Measurements from ENCODE around the gene PPP6R1. TPM values are rescaled to one million over a fixed set of nuclear protein-coding genes. Genes with fewer than 3 reads are reported as not detected.

The PPP6R1 gene
- polyA plus RNA-seq, 1 donor: 31.5 TPM

DNA sequence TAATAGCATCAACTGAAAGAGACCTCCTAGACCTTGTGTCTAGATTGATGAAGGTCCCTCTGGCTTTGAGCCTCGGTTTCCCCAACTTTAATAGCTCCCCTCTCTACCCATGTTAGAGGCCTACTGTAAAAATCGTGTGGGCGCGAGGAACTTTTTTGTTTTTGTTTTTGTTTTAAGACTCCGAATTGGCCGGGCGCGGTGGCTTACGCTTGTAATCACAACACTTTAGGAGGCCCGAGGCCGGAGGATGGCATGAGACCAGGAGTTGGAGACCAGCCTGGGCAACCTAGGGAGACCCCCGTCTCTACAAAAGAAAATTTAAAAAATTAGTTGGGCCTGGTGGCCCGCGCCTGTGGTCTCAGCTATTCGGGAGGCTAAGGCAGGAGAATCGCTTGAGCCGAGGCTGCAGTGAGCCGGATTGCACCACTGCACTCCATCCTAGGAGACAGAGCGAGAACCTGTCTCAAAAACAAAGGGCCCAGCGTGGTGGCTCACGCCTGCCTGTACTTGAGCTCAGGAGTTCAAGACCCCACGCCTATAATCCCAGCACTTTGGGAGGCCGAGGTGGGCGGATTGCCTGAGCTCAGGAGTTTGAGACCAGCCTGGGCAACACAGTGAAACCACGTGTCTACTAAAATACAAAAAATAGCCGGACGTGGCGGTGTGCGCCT, 858 bp upstream of the PPP6R1 start:
- DNase-seq: no peak

DNA sequence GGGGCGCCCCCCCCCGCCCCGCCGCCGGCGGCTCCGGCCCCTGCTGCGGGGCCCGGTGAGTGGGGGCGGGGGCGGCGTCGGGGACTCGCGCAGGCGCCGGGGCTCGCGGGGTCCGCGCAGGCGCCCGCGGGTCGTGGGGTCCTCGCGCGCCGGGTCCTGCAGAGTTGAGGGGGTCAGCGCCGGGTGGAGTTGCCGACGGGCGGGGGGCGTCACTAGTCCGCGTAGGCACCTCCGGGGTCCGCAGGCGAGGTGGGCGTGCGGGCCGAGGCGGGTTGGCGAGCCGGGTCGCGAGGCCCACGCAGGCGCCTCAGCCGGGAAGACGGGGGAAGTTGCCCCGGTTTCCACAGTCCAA, 365 bp downstream of the PPP6R1 start:
- no peak for DNase-seq

DNA sequence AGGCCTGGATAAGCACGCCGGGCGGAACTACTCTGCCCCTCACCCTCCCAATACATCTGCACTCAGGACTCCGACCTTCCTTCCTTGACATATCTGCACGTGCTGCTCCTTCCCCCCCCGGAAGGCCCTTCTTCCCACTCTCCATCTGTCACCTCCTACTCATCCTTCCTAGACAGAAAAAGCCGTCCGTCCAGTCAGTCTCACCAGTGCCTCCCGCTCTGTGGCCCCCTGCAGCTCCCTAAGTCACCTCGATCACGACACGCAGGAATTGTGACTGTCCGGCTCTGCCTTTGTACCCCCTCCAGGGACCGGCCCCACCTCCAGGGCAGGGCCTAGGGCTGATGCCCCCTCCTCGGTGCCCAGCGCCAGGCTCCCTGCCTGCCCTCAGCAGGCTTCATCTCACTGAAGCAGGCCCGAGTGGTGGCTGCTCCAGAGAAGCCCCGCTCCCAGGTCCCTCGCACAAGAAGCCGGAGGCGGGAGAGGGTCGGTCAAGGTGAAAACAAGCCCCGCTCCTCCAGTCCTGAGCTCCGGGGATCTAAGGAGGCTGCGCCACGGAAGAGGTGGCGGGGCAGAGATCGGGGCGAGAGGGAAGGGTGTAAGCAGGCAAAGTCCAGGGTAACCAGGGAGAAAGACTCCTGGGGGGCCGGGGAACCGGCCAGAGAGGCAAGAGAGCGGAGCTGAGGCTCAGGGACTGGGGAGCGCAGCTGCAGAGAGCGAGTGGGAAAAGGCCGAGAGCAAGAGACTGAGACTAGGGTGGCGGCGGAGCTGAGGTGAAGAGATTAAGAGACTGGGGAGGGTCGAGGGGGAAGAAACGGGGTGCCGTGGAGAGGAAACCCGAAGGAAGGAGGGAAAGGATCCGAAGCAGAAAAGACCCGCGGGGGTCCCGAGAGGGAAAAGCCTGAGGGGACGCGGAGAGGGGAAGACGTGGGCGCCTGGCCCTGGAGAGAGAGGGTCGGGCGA, 1.1 kb downstream of the PPP6R1 start:
- DNase-seq: no peak

DNA sequence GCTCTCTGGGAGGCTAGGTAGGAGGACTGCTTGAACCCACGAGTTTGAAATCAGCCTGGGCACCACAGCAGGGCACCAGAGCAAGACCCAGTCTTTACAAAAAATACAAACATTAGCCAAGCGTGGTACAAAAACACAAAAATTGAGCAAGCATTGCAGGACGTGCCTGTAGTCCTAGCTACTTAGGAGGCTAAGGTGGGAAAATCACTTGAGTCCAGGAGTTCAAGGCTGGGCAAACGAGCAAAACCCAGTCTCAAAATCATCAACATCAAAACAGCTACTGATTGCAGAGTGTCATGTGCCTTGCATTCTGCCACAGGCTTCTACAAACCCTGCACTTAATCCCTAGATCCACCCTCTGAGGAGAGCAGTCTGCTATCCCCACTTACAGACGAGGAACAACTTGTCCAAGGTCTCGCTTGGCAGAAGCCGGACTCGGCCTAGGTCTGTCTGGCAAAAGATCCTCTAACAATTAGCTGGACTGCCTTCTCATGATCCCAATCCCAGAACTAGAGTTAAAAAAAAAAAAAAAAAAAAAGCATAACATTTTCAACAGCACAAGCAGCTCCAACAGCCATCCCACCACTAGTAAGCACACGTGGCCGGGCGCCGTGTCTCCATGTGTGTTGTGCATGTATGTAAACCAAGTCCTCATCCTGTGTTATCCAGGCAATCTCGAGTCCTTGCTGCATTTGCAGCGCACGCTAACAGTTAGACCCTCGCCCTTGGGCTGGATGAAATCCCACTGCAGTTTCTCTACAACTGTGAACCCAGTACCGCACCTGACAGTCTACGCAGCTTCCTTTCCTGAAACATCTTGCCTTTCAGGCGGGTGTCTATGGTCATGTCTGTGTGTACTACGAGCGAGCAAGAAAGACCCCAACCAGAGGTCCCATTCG, 2.0 kb downstream of the PPP6R1 start:
- no peak for DNase-seq

DNA sequence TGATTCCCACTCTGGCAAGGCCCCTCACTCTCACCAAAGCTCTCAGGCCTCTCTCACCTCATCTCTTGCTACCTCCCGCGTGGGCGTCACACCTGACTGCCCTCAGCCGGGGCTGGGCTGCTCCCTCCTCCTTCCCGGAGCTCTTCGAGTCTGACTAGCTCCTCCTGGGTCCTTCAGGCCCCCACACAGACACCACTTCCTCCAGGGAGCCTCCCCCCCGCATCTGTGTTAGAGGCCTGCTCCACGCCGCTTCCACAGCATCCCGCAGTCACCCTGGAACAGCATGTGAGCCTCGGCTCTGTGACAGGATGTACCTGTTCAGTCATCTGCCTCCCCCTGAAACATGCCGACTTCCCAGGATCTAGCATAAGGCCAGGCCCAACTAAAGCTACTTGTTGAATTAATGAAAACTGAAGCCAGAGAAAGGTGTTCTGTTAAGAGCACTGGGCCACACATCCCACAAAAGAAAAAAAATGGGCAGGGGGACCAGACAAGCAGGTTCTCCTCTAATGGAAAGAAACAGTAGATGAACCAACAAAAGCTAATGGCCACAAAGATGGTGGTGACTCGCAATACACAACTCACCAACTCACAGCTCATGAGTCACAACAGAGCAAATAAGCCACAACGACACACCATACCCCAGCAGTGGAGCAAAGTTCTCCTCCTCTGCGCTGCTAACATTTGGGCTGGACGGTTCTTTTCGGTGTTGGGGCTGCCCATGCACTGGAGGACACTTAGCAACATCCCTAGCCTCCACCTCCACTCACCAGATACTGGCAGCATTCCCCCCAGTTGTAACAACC, 3.0 kb downstream of the PPP6R1 start:
- no peak for DNase-seq

DNA sequence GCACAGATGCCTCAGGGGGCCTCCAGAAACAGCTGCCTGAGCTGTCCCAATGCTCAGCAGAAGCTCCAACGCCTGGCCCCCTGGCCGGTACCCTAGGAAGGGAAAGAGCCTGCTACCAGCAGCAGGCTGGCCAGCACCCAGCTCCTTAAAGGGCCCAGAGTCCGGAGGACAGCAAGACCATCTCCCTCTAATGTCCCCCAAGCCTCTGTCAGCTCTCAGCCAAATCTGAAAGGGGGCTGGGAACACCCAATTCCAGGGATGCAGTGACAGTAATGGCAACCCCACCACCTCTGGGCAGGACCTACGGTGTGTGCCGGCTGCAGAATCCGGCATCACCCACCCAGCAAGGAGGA, 4.2 kb downstream of the PPP6R1 start:
- no peak for DNase-seq

DNA sequence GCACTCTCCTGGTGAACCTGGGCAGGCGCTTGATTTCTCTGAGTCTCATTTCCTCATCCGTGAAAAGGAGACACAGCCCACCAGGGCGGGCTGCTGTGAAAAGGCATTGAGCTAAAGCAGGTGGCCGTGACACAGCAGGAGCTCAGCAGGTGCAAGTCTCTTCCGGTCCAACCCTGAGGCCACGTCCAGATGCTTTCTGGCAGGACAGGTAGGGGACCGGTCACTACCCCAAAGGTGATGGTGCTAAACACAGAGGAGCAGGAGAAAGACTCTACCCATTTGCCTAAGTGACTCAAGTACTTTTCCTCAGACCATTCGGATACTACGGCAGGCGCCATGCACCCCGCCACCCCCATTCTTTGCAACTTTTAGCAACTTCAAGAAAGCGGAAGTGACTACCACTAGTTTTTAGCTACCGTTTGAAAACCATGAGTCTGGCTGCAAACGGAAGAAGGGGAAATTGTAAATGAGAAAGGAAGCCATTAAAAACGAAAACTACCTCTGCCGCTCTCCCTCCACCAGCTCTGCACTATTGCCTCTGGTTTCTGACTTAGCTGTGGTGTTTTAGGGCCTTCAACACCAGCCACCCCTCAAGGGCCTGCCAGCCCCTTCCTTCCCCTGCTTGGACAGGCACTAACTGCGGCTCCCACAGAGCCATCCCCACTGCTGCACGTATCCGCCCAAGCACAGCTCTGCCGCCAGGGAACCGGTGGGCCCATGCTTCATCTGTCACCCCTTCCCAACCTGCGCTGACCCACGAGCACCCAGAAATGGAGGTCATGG, 4.8 kb downstream of the PPP6R1 start:
- DNase-seq: no peak

DNA sequence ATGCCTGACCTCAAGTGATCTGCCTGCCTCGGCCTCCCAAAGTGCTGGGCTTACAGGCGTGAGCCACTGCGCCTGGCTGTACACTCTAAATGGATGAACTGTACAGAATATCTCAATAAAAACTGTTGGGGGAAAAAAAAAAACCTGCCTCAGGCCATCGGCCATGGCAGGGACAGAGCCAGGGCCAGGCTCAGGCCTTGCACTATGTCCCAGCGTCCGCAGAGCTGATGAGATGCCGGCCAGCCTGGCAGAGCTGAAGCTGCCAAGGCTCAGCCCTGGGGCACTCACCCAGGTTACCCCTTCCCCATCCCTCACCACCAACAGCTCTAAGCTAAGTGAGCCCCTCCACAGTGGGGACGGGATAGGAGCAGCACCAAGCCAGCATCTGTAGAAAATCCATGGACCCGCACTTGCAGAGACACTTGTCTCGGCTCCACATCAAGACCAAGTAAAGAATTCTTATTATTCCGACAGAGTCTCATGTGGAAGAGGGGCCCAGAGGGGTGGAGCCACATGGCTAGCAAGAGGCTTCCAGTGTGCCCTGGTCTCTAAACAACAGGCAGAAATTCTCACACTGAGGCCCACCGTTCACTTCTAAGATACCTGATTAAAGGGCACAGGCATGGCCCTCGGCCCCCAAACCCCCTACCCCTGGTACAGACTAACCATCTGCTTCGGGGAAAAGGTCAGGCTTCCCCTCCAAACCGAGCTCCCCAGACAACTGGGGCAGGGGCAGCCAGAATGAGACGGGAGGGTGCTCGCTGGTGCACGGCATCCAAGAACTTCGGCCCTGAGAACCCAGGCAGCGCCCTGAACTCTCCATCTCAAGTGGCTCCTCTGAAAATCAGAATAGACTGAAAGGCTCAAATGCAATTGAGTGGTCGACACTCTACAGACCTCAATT, 5.8 kb downstream of the PPP6R1 start:
- DNase-seq: no peak

DNA sequence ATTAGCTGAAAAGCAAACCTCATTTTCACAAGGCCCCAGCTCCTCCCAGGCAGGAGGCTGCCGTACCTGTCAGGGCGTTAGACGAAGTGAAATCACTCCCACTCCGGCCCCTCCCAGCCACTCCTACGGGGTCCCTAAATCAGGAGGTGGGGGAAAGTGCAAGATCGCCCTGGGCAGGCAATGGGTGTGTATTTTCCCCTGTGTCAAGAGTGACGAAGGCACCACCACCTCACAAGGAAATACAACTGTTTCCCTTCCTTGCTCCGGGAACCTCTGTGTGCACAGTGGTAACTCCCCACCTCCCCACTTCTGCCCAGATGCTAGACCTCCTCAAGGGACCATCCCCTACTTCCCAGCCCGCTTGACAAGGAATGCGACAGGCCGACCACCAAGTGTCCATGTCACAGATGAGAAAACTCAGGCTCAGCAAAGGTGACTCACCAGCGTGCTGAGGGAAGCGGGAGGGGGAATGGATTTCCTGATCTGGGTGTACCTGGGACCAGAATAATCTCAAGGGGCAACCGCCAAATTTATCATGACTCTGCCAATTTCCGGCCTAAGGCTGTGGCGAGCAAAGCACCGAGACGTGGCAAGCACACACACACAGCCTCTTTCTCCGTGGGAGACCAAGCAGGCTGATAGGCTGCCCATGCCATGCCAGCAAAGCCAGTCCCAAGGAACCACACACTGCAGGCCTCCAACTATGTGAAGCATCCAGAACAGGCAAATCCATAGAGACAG, 7.3 kb downstream of the PPP6R1 start:
- DNase-seq: no peak

DNA sequence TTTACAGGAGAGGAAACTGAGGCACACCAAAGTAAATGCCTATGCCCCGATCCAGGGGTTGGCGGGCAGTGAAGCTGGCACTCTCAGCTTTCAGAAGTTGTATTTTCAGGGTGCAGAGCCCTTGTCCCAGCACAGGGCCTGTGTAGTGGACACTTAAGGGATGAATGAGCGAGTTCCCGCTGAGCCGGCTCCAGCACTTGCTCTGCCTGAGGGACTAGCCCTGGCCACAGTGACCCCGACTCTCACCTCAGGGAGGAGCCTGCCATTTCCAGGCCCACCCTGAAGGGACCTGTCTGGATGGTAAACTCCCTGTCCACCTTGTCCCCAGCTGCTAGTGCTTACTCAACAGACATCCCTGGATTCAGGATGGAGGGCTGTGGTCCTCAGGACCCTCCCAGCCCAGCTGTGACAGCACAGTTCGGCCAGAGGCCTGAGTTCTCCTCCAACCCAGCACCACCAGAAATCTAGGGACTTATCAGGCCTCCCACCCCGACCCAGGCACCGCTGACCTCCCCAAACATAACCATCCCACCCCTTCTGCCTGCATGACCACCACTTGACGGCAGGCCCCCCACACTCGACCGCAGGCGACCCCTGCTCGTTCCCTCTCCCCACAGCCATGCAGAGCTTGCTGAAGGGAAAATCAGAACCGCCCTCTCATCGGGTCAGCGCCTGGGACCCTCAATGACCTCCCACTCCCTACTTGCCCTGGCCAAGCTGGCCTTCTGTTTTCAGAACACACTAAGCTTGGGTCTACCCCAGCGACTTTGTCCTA, 8.4 kb downstream of the PPP6R1 start:
- no peak for DNase-seq

DNA sequence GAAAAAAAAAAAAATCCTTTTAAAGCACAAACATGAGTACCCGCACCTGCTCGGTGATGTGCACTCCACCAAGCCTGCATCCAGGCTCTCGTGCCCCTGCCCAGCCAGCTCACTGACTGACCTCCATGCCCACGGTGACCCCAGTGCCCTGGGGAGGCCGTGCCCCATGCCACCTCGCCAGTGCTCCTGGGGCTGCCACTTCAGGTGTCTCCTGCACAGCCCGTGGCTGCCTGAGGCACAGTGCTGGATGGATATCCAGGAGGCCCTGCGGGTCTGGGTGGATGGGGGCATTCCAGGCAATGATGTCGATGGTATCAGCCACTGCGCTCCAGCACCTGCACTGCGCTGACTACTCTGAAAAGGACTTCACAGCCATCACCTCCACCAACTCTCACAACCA, 9.0 kb downstream of the PPP6R1 start:
- no peak for DNase-seq

DNA sequence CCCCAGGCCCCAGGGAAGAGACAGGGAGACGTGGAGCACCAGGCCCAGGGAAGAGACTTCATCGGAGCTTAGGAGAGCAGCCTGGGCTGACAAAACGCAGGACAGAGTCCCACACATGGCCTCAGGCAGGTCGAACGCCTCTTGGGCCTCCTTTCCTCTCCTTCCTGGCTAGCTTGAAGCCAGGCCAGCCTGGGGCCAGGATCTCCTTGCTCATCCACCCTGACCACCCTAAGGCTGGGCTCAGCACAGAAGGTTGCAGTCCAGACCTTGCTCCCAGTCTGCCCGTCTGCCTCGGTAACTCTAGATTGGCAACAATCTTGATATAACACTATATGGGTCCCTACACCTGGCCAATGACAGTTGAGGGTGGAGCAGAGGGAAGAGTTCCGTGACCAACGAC, 10.1 kb downstream of the PPP6R1 start:
- DNase-seq: no peak

DNA sequence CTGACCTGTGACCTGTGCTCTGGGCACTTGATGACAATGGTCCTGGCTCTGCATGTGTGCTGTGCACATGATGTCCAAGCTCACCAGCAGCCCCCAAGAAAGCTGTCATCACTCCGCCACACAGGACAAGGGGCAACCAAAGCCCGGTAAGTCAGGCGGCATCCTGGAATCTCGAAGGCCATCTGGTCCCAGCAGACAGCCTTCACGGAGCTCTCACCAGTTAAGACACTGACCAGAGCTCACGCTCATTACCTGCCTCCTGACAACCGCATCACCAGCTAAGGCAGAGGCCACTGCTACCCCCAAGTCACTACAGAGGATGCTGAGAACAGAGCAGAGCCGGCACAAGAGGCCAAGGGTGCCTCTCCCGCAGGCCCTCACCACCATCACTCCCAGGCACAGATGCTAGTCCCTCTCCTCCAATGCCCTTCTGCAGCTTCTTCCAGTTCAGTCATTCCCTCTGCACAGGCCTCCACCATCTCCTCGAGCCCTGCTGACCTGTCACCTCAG, 10.6 kb downstream of the PPP6R1 start:
- DNase-seq: no peak

DNA sequence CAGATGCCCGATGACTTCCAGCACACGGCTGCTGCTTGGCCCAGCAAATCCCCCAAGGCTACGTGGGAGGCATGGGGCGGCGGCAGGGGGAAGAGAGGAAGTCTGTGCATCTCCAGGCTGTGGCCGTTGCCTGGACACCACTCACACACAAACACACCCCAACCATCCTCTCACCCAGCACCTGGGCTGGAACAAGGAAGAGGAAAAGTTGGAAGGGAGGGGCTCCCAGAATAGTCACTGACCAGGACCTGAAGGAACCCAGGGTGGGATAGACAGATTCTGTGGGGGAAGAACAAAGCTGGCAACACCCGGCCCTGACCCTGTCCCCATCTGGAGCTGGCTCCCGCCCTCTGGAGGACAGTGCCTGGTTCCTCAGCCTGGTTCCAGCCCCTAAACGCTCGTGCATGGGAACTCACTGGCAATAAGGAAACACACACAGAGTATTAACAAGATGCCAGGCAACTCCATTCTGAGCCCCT, 11.2 kb downstream of the PPP6R1 start:
- DNase-seq: no peak

DNA sequence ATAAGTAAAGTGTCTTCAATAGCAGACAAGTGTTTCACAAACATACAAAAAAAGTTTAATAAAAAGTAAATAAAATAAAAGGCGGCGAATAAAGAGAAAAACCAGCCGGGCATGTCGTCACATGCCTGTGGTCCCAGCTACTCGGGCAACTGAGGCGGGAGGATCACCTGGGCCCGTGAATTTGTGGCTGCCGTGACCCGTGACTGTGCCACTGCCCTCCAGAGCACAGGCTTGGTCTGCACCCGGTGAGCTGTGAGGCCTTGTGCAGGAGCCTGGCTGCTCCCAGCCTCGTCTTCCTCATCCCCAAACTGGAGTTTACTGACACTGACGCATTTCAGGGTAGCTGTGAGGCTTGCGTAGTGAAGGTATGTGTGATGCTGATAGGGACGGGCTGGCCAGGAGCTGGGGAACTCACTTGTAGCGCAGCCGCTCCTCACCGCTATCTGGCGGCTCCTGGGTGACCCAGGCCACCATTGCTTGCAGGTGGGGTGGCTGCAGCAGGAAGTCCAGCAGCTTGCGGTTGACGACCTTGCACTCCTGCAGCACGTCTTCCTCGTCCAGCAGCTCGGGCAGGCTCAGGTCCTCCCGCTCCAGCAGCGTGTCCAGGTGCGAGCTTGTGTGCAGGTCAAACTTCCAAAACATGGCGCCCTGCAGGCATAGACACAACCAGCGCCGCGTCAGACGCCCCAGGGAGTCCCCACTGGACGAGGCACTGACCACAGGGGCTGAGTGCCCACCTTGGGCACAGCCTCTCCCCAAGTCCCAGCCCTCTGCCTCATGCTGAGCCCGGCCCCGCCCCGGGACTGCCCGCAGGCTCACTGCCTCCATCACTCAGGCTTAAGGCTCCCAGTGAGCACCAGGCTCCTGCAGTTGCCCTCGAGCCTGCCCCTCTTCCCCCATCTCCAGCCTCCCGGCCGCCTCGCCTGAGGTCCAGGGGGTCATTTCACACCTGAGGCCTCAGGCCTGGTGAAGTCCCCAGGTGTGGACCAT, 12.1 kb downstream of the PPP6R1 start:
- no peak for DNase-seq

DNA sequence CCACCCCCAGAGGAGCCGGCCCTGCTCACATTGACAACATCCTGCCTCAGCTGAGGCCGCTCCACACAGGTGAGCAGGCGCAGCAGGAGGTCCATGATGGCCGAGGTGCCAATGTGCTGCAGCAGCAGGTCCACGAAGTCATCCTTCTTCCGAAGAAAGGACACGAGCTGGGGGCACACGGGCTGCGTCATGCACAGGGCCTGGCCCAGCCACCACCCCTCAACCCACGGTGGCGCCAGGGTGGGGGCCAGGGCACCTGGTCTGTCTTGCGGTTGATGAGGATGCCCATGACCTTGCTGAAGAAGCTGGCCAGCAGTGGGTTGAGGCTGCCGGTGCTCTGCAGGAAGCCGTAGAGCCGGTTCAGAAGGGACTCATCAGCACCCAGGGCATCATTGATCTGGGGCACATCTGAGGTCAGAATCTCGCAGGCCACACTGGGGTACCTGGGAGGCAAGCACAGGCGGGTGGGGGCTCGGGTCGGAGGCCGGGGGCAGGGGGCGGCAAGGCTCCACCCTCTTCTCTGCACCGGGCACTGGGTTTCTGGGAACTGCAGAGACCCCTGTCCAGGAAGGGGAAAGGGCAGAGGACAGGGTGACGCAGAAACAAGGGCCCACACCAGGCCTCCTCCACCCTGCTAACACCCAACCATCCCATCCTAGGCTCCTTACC, 13.4 kb downstream of the PPP6R1 start:
- DNase-seq: no peak
